Right atrium auricular region (tissue), 2 donors: ENCODE results near the gene MOB3C. TPM values are rescaled to one million over a fixed set of nuclear protein-coding genes. Genes with fewer than 3 reads are reported as not detected.

ENCODE experiments used
- DNase-seq: peaks from one replicate; pipeline ENCODE4 v3.0.0-alpha.2; 2019; ENCODE audit warnings: low spot score
- H3K27ac ChIP-seq, 2 donors: fragments of 200-600 bp; sonication (generic); 1 replicate in 1 of 2; 2 replicates in 1 of 2; pipeline ENCODE4 v1.5.1; 2016 to 2019
- H3K27me3 ChIP-seq, 2 donors: fragments of 200-600 bp; sonication (generic); one replicate each; pipeline versions ENCODE4 v1.5.1 to v1.6.0; 2017 to 2019
- H3K36me3 ChIP-seq: fragments of 200-600 bp; sonication (generic); one replicate; pipeline ENCODE4 v1.5.1; 2016
- H3K4me1 ChIP-seq, 2 donors: fragments of 200-600 bp; sonication (generic); one replicate each; pipeline versions ENCODE4 v1.5.1 to v1.6.0; 2017 to 2019
- H3K4me3 ChIP-seq, 2 donors: fragments of 200-600 bp; sonication (generic); 1 replicate in 1 of 2; 2 replicates in 1 of 2; pipeline ENCODE4 v1.5.1; 2017 to 2019; ENCODE audit warnings: mild to moderate bottlenecking in 1 of 2, moderate library complexity in 1 of 2
- H3K9me3 ChIP-seq, 2 donors: fragments of 200-600 bp; sonication (generic); one replicate each; pipeline ENCODE4 v1.5.1; 2019
- CTCF ChIP-seq, 2 donors: fragments of 200-600 bp; sonication (generic); IDR thresholded peaks; one replicate each; pipeline ENCODE4 v1.5.1; 2019; ENCODE audit warnings: antibody characterized with exemption in 2 of 2
- total RNA-seq, 2 donors: library from RNA; depleted of rRNA; stranded (reverse); fragments of >200 nt; gene quantifications; one replicate each; pipeline ENCODE4 v1.1.0, GENCODE V29; 2016

Gene MOB3C
- total RNA-seq, 2 donors from 2014 or later = 7.9 to 14.5 TPM

- DNase-seq = no peak
- Histone ChIP-seq H3K27me3 (no peaks in the 10 kb centered on the region), H3K27ac (peak overlapping the region; percentile 90 to 96), H3K4me1 (peaks cover 0 to 58% of the 10 kb centered on the region in 2 donors), H3K9me3 (no peaks in the 10 kb centered on the region), H3K4me3 (peak overlapping the region in 1 of 2 donors; percentile 93), H3K36me3 (peaks cover 7% of the 10 kb centered on the region)
- no peak for TF ChIP-seq CTCF (IDR thresholded peaks at IDR 0.05)
These were observed 1.5 kb downstream of the MOB3C start for GRCh38 chr1:46615088-46615487.

GRCh38 chr1:46614604-46614984 lies 2.0 kb downstream of the MOB3C start:
- TF ChIP-seq CTCF (IDR thresholded peaks at IDR 0.05) = no peak
- Histone ChIP-seq H3K27me3 (no peaks in the 10 kb centered on the region), H3K4me3 (no peak overlapping the region), H3K27ac (peak overlapping the region; percentile 64 to 96), H3K36me3 (peaks cover 12% of the 10 kb centered on the region), H3K9me3 (no peaks in the 10 kb centered on the region), H3K4me1 (peaks cover 0 to 58% of the 10 kb centered on the region in 2 donors)
- no peak for DNase-seq

- Histone ChIP-seq H3K4me1 (peaks cover 0 to 58% of the 10 kb centered on the region in 2 donors), H3K36me3 (peaks cover 18% of the 10 kb centered on the region), H3K27ac (peak overlapping the region; percentile 64 to 96), H3K4me3 (peak overlapping the region; percentile 18 to 34), H3K9me3 (no peaks in the 10 kb centered on the region), H3K27me3 (no peaks in the 10 kb centered on the region)
- TF ChIP-seq CTCF (IDR thresholded peaks at IDR 0.05) = no peak
- DNase-seq = peak; percentile 93
These were observed 2.7 kb downstream of the MOB3C start for GRCh38 chr1:46613661-46614603.

GRCh38 chr1:46612937-46613660 lies 3.5 kb downstream of the MOB3C start:
- Histone ChIP-seq H3K4me1 (peaks cover 0 to 59% of the 10 kb centered on the region in 2 donors), H3K36me3 (peaks cover 27% of the 10 kb centered on the region), H3K9me3 (no peaks in the 10 kb centered on the region), H3K27me3 (no peaks in the 10 kb centered on the region), H3K4me3 (peak overlapping the region; percentile 18 to 34), H3K27ac (peak overlapping the region; percentile 64 to 96)
- no peak for DNase-seq
- TF ChIP-seq CTCF (IDR thresholded peaks at IDR 0.05) = no peak

- no peak overlapping the region for H3K4me3 ChIP-seq
These were observed 4.9 kb downstream of the MOB3C start for GRCh38 chr1:46611691-46612221.

More at GRCh38 chr1:46611691-46612221, 4.9 kb downstream of the MOB3C start:
- Histone ChIP-seq H3K27ac (peak overlapping the region; percentile 41 to 47), H3K36me3 (peaks cover 28% of the 10 kb centered on the region), H3K27me3 (no peaks in the 10 kb centered on the region), H3K9me3 (no peaks in the 10 kb centered on the region), H3K4me1 (peaks cover 0 to 60% of the 10 kb centered on the region in 2 donors)
- no peak for TF ChIP-seq CTCF (IDR thresholded peaks at IDR 0.05)
- no peak for DNase-seq
